ENCODE data around the gene TIA1.
"Not testable (repeated sequence)": the region's sequence is repeated elsewhere in the genome, so short reads cannot be mapped to it uniquely, and the experiment has no call there.

Gene TIA1, protein sequence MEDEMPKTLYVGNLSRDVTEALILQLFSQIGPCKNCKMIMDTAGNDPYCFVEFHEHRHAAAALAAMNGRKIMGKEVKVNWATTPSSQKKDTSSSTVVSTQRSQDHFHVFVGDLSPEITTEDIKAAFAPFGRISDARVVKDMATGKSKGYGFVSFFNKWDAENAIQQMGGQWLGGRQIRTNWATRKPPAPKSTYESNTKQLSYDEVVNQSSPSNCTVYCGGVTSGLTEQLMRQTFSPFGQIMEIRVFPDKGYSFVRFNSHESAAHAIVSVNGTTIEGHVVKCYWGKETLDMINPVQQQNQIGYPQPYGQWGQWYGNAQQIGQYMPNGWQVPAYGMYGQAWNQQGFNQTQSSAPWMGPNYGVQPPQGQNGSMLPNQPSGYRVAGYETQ

DNA sequence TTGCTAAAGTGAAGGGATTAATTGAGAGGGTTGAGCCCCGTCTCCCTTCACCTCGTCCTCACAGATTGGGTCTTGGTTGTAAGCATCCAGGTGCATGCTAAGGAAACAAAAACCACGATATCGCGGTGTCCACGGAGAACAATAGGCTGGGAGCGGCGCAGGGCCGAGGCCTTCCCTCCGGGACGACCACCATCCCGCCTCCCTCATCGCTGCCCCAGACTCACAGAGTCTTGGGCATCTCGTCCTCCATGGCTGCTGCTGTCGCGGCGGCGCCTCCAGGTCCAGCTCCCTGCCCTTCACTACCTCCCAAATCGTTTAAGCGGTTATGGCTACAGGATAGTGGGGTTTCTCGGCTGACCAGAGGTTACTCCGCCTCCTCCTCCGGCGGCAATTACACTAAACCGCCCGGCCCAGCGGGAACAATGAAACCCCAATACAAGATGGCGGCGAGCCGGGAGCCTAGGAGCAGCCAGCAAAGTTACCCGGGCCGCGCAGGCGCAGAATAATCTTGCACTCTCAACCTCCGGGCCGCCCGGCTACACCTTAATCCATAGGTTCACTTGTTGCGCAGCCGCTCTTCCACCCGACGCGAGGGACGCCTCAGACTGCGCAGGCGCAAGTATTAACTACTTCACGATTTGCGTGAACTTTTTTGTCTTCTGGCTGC lies at the start of gene TIA1:
TSS of gene TIA1 (minus strand) at position 448 of the 667 bp plus-strand sequence. CDS start at position 250, 198 bp downstream.
- TF ChIP-seq EZH2 (IDR thresholded peaks at IDR 0.05) (no peak), POLR2AphosphoS5 (IDR thresholded peaks at IDR 0.05; ENCODE audit: borderline replicate concordance, low read depth, low read length) (peak; percentile 92), FOXP2 (optimal IDR thresholded peaks at IDR 0.05; ENCODE audit: control extremely low read depth, extremely low read length, insufficient read depth) (no peak)
- Histone ChIP-seq H3K27ac (peak within 1 kb of the TSS; percentile 98), H3K4me3 (peak within 1 kb of the TSS; percentile 93), H3K9me3 (ENCODE audit: low read depth, low read length) (no peaks in the 10 kb centered on the region), H3K36me3 (ENCODE audit: insufficient read depth, low read length) (peaks cover 8% of the 10 kb centered on the region; the same call in 1 of the 2 replicates), H3K9ac (ENCODE audit: insufficient read length) (peak within 1 kb of the TSS; percentile 98)
- peak; percentile 95 for DNase-seq (ENCODE audit: low read depth, low spot score)

DNA sequence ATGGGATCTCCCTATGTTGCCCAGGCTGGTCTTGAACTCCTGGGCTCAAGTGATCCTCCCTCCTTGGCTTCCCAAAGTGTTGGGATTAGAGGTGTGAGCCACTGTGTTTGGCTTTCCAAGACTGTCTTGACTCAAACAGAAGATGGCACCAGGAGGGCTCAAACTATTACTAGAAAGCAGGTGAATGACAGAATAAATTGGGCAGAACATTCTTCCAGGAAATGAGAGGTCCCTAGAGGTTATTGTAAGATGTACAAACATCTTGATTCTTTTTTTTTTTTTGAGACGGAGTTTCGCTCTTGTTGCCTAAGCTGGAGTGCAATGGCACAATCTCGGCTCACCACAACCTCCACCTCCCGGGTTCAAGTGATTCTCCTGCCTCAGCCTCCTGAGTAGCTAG lies 49.4 kb upstream of the TIA1 start:
- H3K4me3 ChIP-seq; H3K9me3 ChIP-seq (ENCODE audit: low read depth, low read length); H3K9ac ChIP-seq (ENCODE audit: insufficient read length); DNase-seq (ENCODE audit: low read depth, low spot score); H3K27ac ChIP-seq: not testable (repeated sequence)
- peaks cover 24% of the 10 kb centered on the region for H3K36me3 ChIP-seq (ENCODE audit: insufficient read depth, low read length)

DNA sequence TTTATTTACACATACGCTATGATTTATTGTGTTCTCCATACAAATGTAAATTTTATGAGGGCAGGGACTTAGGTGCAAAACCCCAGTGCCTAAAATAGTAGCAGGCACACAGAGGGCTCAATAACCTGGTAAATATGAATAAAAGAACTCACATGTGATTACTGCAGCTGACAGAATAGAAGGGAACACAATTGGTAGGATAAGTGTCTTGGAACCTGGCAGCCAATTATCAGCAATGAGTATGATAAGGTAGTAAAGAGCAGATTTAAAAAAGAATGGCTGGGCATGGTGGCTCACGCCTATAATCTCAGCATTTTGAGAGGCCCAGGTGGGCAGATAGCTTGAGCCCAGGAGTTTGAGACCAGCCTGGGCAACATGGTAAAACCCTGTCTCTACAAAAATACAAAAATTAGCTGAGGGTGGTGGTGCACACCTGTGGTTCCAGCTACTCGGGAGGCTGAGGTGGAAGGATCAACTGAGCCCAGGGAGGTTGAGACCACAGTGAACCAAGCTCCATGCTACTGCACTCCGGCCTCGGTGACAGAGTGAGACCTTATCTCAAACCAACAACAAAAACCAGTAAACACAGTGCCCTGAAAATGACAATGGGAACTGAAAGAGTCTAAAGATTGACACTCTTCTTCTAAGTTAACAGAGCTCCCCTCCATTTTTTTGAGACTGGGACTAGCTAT lies 35.2 kb upstream of the TIA1 start:
- H3K36me3 ChIP-seq (ENCODE audit: insufficient read depth, low read length), result peaks cover 96% of the 10 kb centered on the region

DNA sequence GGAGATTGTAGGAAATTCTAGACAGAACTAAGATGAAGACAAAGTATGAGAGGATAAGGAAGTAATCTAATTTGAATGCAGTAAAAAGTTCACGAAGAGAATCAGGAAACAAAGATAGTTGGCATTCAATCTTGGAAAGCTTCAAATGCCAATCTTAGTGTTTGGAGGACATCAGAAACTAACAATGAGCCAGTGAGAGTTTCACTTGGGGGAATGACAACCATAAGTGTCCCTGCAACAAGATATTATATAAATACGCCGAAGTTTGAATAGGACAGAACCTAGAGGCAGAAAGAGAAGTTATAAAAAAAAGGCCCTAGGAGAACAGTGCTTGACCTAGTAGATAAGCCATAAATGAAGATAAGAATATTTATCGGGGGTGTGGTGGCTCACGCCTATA lies 34.0 kb upstream of the TIA1 start:
- no peak overlapping the region for H3K4me3 ChIP-seq
- no peak for DNase-seq (ENCODE audit: low read depth, low spot score)
- no peaks in the 10 kb centered on the region for H3K9me3 ChIP-seq (ENCODE audit: low read depth, low read length)
- no peak for TF ChIP-seq POLR2AphosphoS5 (IDR thresholded peaks at IDR 0.05; ENCODE audit: borderline replicate concordance, low read depth, low read length)
- no peak for TF ChIP-seq FOXP2 (optimal IDR thresholded peaks at IDR 0.05; ENCODE audit: control extremely low read depth, extremely low read length, insufficient read depth)
- no peak for TF ChIP-seq EZH2 (IDR thresholded peaks at IDR 0.05)
- H3K27ac ChIP-seq, result no peak overlapping the region
- H3K36me3 ChIP-seq (ENCODE audit: insufficient read depth, low read length), result peaks cover 95% of the 10 kb centered on the region
- H3K9ac ChIP-seq (ENCODE audit: insufficient read length), result no peak overlapping the region

More for the DNA sequence above, 35.2 kb upstream of the TIA1 start:
- DNase-seq (ENCODE audit: low read depth, low spot score), result no peak
- Histone ChIP-seq H3K9me3 (ENCODE audit: low read depth, low read length) (no peaks in the 10 kb centered on the region), H3K27ac (no peak overlapping the region), H3K9ac (ENCODE audit: insufficient read length) (no peak overlapping the region), H3K4me3 (no peak overlapping the region)
- TF ChIP-seq FOXP2 (optimal IDR thresholded peaks at IDR 0.05; ENCODE audit: control extremely low read depth, extremely low read length, insufficient read depth) (no peak), EZH2 (IDR thresholded peaks at IDR 0.05) (no peak), POLR2AphosphoS5 (IDR thresholded peaks at IDR 0.05; ENCODE audit: borderline replicate concordance, low read depth, low read length) (no peak)

DNA sequence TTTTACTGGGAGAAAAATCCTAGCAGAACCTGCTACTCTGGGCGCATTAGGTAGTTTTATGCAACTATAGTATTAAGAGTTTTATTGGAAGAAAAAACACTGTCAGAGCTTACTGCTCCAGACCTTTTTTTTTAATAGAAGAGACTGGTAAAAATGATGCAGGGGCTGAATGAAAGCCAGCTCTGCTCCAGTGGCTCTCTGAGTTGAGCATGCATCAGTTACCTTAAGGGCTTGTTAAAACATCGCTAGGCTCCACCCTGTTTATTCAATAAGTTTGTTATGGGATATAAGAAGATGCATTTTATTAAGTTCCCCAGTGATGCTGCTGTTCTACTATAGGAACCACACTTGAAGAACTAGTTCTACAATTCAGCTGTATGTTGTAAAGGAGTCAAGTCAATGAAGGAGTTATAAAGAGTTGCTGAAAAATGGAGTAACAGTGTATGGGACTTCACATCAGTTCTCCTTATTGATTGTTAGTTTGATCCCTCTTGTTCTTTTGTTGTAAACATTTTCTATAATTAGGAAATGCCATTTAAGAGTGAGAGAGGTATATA lies 31.9 kb upstream of the TIA1 start:
- Histone ChIP-seq H3K9ac (ENCODE audit: insufficient read length) (no peak overlapping the region), H3K9me3 (ENCODE audit: low read depth, low read length) (no peaks in the 10 kb centered on the region), H3K36me3 (ENCODE audit: insufficient read depth, low read length) (peaks cover 83% of the 10 kb centered on the region), H3K4me3 (no peak overlapping the region), H3K27ac (no peak overlapping the region)
- TF ChIP-seq POLR2AphosphoS5 (IDR thresholded peaks at IDR 0.05; ENCODE audit: borderline replicate concordance, low read depth, low read length), result no peak
- TF ChIP-seq FOXP2 (optimal IDR thresholded peaks at IDR 0.05; ENCODE audit: control extremely low read depth, extremely low read length, insufficient read depth), result no peak
- TF ChIP-seq EZH2 (IDR thresholded peaks at IDR 0.05), result no peak
- no peak for DNase-seq (ENCODE audit: low read depth, low spot score)

DNA sequence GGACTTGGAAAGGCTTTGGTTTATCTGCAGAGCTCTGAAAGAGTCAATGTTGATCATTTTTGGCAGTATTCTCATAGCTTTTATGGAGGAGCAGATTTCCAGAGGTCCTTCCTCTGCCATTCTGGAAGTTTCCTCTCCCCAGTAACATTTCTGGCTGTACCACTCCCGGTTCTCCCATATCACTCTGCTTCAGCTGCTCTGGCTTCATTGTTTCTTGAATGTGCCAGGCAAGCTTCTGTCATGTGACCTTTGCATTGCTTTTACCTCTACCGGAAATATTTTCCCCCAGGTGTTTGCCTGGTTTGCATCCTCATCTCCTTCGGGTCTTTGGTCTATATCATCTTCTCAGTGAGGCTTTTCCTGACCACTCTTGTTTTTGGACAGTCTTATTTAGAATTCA lies 21.9 kb upstream of the TIA1 start:
- Histone ChIP-seq H3K36me3 (ENCODE audit: insufficient read depth, low read length) (peaks cover 10% of the 10 kb centered on the region), H3K9me3 (ENCODE audit: low read depth, low read length) (no peaks in the 10 kb centered on the region), H3K27ac (no peak overlapping the region), H3K4me3 (no peak overlapping the region), H3K9ac (ENCODE audit: insufficient read length) (no peak overlapping the region)
- no peak for TF ChIP-seq FOXP2 (optimal IDR thresholded peaks at IDR 0.05; ENCODE audit: control extremely low read depth, extremely low read length, insufficient read depth)
- no peak for DNase-seq (ENCODE audit: low read depth, low spot score)

DNA sequence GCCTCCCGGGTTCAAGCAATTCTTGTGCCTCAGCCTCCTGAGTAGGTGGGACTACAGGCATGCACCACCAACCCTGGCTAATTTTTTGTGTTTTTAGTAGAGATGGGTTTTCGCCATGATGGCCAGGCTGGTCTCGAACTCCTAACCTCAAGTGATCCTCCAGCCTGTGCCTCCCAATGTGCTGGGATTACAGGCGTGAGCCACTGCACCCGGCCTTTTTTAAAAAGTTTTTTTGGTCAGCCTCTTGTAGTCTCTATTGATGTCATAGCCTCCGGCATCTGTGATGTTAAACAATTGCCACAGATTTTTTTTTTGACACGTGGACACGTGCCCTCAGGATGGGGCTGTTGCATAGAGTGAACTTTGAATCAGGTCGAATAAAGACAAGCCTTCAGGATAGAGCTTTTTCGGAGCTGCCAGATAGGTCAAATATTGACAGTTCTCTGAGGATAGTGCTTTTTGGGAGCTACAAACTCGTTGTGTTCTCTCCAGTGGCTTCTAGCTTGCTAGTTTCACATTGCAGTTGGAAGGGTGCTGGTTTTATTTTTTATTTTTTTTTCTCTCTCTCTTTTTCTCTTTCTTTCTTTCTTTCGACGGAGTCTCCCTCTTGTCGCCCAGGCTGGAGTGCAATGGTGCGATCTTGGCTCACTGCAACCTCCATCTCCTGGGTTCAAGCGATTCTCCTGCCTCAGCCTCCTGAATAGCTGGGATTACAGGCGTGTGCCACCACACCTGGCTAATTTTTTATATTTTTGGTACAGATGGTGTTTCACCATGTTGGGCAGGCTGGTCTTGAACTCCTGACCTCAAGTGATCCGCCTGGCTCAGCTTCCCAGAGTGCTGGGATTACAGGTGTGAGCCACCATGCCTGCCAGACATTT lies 21.2 kb upstream of the TIA1 start:
- DNase-seq (ENCODE audit: low read depth, low spot score); H3K27ac ChIP-seq; H3K36me3 ChIP-seq (ENCODE audit: insufficient read depth, low read length); H3K9ac ChIP-seq (ENCODE audit: insufficient read length); H3K4me3 ChIP-seq; H3K9me3 ChIP-seq (ENCODE audit: low read depth, low read length): not testable (repeated sequence)

DNA sequence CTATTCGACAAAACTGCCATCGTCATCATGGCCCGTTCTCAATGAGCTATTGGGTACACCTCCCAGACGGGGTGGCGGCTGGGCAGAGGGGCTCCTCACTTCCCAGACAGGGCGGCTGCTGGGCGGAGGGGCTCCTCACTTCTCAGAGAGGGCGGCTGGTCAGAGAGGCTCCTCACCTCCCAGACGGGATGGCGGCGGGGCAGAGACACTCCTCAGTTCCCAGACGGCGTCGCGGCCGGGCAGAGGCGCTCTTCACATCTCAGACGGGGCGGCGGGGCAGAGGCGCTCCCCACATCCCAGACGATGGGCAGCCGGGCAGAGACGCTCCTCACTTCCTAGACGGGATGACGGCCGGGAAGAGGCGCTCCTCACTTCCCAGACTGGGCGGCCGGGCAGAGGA lies 18.5 kb upstream of the TIA1 start:
- H3K27ac ChIP-seq; H3K9ac ChIP-seq (ENCODE audit: insufficient read length); H3K4me3 ChIP-seq; H3K9me3 ChIP-seq (ENCODE audit: low read depth, low read length); DNase-seq (ENCODE audit: low read depth, low spot score): not testable (repeated sequence)
- peaks cover 18% of the 10 kb centered on the region; the same call in 1 of the 2 replicates for H3K36me3 ChIP-seq (ENCODE audit: insufficient read depth, low read length)

All from SK-N-MC (cell line).